Astrocyte (in vitro differentiated cells and primary cell): ENCODE results near the gene METTL14. TPM values are rescaled to one million over a fixed set of nuclear protein-coding genes. Genes with fewer than 3 reads are reported as not detected.
A peak's percentile ranks its signal among the peaks of the same experiment; 100 is the strongest.

Experiments
- DNase-seq: peaks from one replicate; pipeline ENCODE4 v3.0.0-alpha.2; 2010; ENCODE audit warnings: low read depth
- FAIRE-seq: peaks from 2 replicates; lab custom pipeline; 2011; peaks lifted over from hg19 to GRCh38; lab: Jason Lieb, UNC
- H2AFZ ChIP-seq: 2 replicates; pipeline ENCODE4 v1.6.0; 2012; ENCODE audit warnings: low read depth, low read length, inconsistent platforms
- H3K27ac ChIP-seq: 2 replicates; pipeline ENCODE4 v1.5.1; 2011; ENCODE audit warnings: low read depth, low read length, inconsistent platforms
- H3K27me3 ChIP-seq: 2 replicates; pipeline ENCODE4 v1.6.0; 2011; ENCODE audit warnings: low read length, inconsistent platforms; ENCODE audit not compliant: insufficient read depth
- H3K36me3 ChIP-seq: 2 replicates; pipeline ENCODE4 v1.5.1; 2011; ENCODE audit warnings: low read length, inconsistent platforms; ENCODE audit not compliant: insufficient read depth
- H3K4me1 ChIP-seq: 2 replicates; pipeline ENCODE4 v1.5.1; 2011; ENCODE audit warnings: low read length, inconsistent platforms; ENCODE audit not compliant: insufficient read depth
- H3K4me2 ChIP-seq: 2 replicates; pipeline ENCODE4 v1.6.0; 2012; ENCODE audit warnings: low read length, inconsistent platforms
- H3K4me3 ChIP-seq: 2 replicates; pipeline ENCODE4 v1.5.1; 2011; ENCODE audit warnings: low read depth, mild to moderate bottlenecking, low read length, inconsistent platforms; ENCODE audit not compliant: insufficient read depth
- H3K79me2 ChIP-seq: 2 replicates; pipeline ENCODE4 v1.6.0; 2012; ENCODE audit warnings: mild to moderate bottlenecking, low read length, inconsistent platforms; ENCODE audit not compliant: insufficient read depth
- H3K9ac ChIP-seq: 2 replicates; pipeline ENCODE4 v1.6.0; 2012; ENCODE audit warnings: mild to moderate bottlenecking, low read length, inconsistent platforms
- H3K9me3 ChIP-seq: 2 replicates; pipeline ENCODE4 v1.5.1; 2012; ENCODE audit warnings: low read depth, mild to moderate bottlenecking, low read length, inconsistent platforms; ENCODE audit not compliant: insufficient read depth
- H4K20me1 ChIP-seq: 2 replicates; pipeline ENCODE4 v1.6.0; 2012; ENCODE audit warnings: low read length, inconsistent platforms; ENCODE audit not compliant: insufficient read depth
- H3K27ac Mint-ChIP-seq: one replicate; pipeline ENCODE4 v1.8.0; 2021; ENCODE audit warnings: mild to moderate bottlenecking, mixed read lengths; ENCODE audit not compliant: unreplicated experiment
- H3K27me3 Mint-ChIP-seq: one replicate; pipeline ENCODE4 v1.8.0; 2021; ENCODE audit warnings: low read depth, mixed read lengths; ENCODE audit not compliant: unreplicated experiment
- H3K36me3 Mint-ChIP-seq: one replicate; pipeline ENCODE4 v1.8.0; 2021; ENCODE audit warnings: low read depth, mixed read lengths; ENCODE audit not compliant: unreplicated experiment
- H3K4me1 Mint-ChIP-seq: one replicate; pipeline ENCODE4 v1.8.0; 2021; ENCODE audit warnings: low read depth, mixed read lengths; ENCODE audit not compliant: unreplicated experiment
- H3K4me3 Mint-ChIP-seq: one replicate; pipeline ENCODE4 v1.8.0; 2021; ENCODE audit warnings: mild to moderate bottlenecking, moderate library complexity, mixed read lengths; ENCODE audit not compliant: unreplicated experiment
- H3K9me3 Mint-ChIP-seq: one replicate; pipeline ENCODE4 v1.8.0; 2021; ENCODE audit warnings: mild to moderate bottlenecking, mixed read lengths; ENCODE audit not compliant: unreplicated experiment
- CTCF ChIP-seq: IDR thresholded peaks from 2 replicates; pipeline ENCODE4 v1.5.1; 2011; ENCODE audit warnings: low read depth, mild to moderate bottlenecking, inconsistent platforms, low read length, moderate library complexity; ENCODE audit not compliant: insufficient read depth
- EZH2 ChIP-seq: IDR thresholded peaks from 2 replicates; pipeline ENCODE4 v1.6.1; 2012; ENCODE audit warnings: mild to moderate bottlenecking, low read length, inconsistent platforms; ENCODE audit not compliant: insufficient read depth
- total RNA-seq: library from RNA; stranded (reverse); gene quantifications from 2 replicates; pipeline ENCODE4 v1.2.1, GENCODE V29; 2021

METTL14 gene
- total RNA-seq, 1 donor from 2014 or later: 35.2 TPM

- H3K9me3 ChIP-seq: no peaks in the 10 kb centered on the region
- H2AFZ ChIP-seq: no peak overlapping the region
- H3K79me2 ChIP-seq: peaks cover 92% of the 10 kb centered on the region
- TF ChIP-seq EZH2: no peak
- TF ChIP-seq CTCF: no peak
- H3K4me1 ChIP-seq: peaks cover 3% of the 10 kb centered on the region
- no peak overlapping the region for H3K27ac Mint-ChIP-seq
- no peaks in the 10 kb centered on the region for H3K27me3 Mint-ChIP-seq
- H4K20me1 ChIP-seq: peaks cover 57% of the 10 kb centered on the region
- H3K4me2 ChIP-seq: no peak overlapping the region
- peaks cover 8% of the 10 kb centered on the region for H3K4me1 Mint-ChIP-seq
- H3K9me3 Mint-ChIP-seq: no peaks in the 10 kb centered on the region
- DNase-seq (no peak), FAIRE-seq (no peak)
- no peak overlapping the region for H3K27ac ChIP-seq
- peaks cover 80% of the 10 kb centered on the region for H3K36me3 ChIP-seq
- no peaks in the 10 kb centered on the region for H3K27me3 ChIP-seq
- no peak overlapping the region for H3K4me3 ChIP-seq
- H3K4me3 Mint-ChIP-seq: no peak overlapping the region
- peaks cover 3% of the 10 kb centered on the region for H3K36me3 Mint-ChIP-seq
- H3K9ac ChIP-seq: no peak overlapping the region
Observed at GRCh38 chr4:118758293-118758692, 73.1 kb downstream of the METTL14 start.

GRCh38 chr4:118759481-118759880 lies 74.3 kb downstream of the METTL14 start:
- DNase-seq: no peak
- H3K4me3 Mint-ChIP-seq: no peak overlapping the region
- Histone ChIP-seq H3K9me3 (no peaks in the 10 kb centered on the region), H3K4me3 (no peak overlapping the region), H4K20me1 (peaks cover 56% of the 10 kb centered on the region), H3K4me1 (peaks cover 6% of the 10 kb centered on the region), H3K27me3 (no peaks in the 10 kb centered on the region), H3K79me2 (peaks cover 96% of the 10 kb centered on the region), H2AFZ (no peak overlapping the region), H3K4me2 (no peak overlapping the region), H3K27ac (no peak overlapping the region), H3K36me3 (peaks cover 81% of the 10 kb centered on the region), H3K9ac (no peak overlapping the region)
- H3K9me3 Mint-ChIP-seq: no peaks in the 10 kb centered on the region
- peaks cover 6% of the 10 kb centered on the region for H3K36me3 Mint-ChIP-seq
- no peak overlapping the region for H3K27ac Mint-ChIP-seq
- TF ChIP-seq CTCF: no peak
- TF ChIP-seq EZH2: no peak
- no peaks in the 10 kb centered on the region for H3K27me3 Mint-ChIP-seq
- peak; percentile 26 for FAIRE-seq
- H3K4me1 Mint-ChIP-seq: peaks cover 8% of the 10 kb centered on the region

GRCh38 chr4:118760092-118760491 lies 74.9 kb downstream of the METTL14 start:
- no peaks in the 10 kb centered on the region for H3K9me3 Mint-ChIP-seq
- Histone ChIP-seq H3K4me3 (no peak overlapping the region), H3K27ac (no peak overlapping the region), H3K79me2 (peaks cover 96% of the 10 kb centered on the region), H4K20me1 (peaks cover 58% of the 10 kb centered on the region), H3K36me3 (peaks cover 85% of the 10 kb centered on the region), H3K4me2 (no peak overlapping the region), H3K27me3 (no peaks in the 10 kb centered on the region), H3K9ac (no peak overlapping the region), H3K9me3 (no peaks in the 10 kb centered on the region), H3K4me1 (peaks cover 12% of the 10 kb centered on the region), H2AFZ (no peak overlapping the region)
- peaks cover 14% of the 10 kb centered on the region for H3K4me1 Mint-ChIP-seq
- peak; percentile 13 for FAIRE-seq
- TF ChIP-seq EZH2 (no peak), CTCF (no peak)
- no peaks in the 10 kb centered on the region for H3K27me3 Mint-ChIP-seq
- peaks cover 3% of the 10 kb centered on the region for H3K36me3 Mint-ChIP-seq
- no peak overlapping the region for H3K27ac Mint-ChIP-seq
- H3K4me3 Mint-ChIP-seq: no peak overlapping the region
- no peak for DNase-seq
